Measurements from ENCODE around the gene DHRS1.

The DHRS1 gene

GRCh38 chr14:24327303-24327702 lies 27.7 kb upstream of the DHRS1 start:
- no peak for DNase-seq

- no peak for DNase-seq
Observed at GRCh38 chr14:24325963-24326362, 26.4 kb upstream of the DHRS1 start.

DNA sequence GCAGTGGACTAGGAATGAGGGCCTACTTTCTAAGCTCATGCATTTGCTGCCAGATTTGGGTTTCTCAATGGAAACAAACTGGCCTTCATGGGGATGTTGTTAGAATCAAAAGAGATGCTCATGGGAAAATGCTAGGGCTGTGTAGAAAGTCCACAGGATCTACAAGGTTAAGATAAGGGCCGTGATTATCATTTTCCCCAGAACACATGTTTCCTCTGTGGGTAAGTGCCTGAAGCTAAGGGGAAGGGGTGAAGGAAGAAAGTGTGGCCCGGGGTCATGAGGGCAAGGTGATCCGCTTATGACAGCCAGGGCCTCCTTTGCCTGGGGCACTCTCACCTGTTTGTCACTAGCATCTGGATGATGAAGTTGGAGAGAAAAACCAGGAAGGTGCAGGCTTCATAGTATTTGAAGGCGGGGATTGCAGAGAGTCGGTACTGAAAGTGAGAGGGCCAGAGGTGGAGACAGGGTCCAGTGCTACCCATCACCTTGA lies 25.5 kb upstream of the DHRS1 start:
- DNase-seq = no peak

GRCh38 chr14:24324024-24324423 lies 24.4 kb upstream of the DHRS1 start:
- DNase-seq = no peak

- no peak for DNase-seq
Observed at GRCh38 chr14:24323341-24323740, 23.8 kb upstream of the DHRS1 start.

GRCh38 chr14:24322672-24323071 lies 23.1 kb upstream of the DHRS1 start:
- DNase-seq = no peak

DNA sequence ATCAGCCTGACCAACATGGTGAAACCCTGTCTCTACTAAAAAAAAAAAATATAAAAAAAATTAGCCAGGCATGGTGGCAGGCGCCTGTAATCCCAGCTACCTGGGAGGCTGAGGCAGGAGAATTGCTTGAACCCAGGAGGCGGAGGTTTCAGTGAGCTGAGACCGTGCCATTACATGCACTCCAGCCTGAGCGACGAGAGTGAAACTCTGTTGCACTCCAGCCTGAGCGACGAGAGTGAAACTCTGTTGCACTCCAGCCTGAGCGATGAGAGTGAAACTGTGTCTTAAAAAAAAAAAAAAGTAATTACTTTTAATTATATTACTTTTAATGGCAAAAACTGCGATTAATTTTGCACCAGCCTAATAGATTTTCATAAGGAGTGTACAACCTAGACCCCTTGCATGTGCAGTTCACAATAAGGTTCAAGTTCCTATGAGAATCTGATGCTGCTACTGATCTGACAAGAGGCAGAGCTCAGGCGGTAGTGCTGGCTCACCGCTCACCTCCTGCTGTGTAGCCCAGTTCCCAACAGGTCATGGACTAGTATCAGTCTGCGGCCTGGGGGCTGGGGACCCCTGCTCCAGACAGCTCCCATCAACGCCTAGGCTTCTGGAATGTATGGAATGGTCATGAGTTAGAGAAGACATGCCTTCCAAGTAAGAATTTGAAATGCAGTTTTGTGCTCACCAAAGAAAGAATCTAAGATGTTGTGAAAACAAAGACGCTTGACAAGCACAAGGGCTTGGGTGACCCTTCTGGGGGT lies 21.8 kb upstream of the DHRS1 start:
- no peak for DNase-seq

- no peak for DNase-seq
Observed at GRCh38 chr14:24317141-24317928, 17.8 kb upstream of the DHRS1 start.

GRCh38 chr14:24316597-24316950 lies 17.0 kb upstream of the DHRS1 start:
- DNase-seq = no peak

- peak; percentile 20 for DNase-seq
Observed at GRCh38 chr14:24315807-24316596, 16.4 kb upstream of the DHRS1 start.

GRCh38 chr14:24315243-24315806 lies 15.7 kb upstream of the DHRS1 start:
- DNase-seq = no peak

- no peak for DNase-seq
Observed at GRCh38 chr14:24314377-24315193, 15.0 kb upstream of the DHRS1 start.

DNA sequence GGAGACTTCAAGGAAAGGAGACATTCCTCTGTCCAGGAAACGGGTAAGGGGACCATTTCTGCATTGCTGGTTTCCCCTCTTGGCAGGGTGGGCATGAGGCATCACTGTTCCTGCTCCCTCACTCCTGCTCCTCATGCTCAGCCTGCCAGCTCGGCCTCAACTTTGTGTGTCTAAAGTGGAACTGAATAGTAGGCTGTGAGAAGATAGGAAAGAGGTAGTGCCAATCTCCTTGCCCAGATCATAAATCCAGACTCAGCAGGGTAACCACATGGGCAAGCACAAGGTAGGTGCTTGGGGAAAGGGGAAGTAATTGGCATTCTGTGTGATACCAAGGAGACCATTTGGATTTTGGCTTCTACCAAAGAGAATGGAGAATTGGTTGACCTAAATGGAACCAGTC lies 14.3 kb upstream of the DHRS1 start:
- no peak for DNase-seq

DNA sequence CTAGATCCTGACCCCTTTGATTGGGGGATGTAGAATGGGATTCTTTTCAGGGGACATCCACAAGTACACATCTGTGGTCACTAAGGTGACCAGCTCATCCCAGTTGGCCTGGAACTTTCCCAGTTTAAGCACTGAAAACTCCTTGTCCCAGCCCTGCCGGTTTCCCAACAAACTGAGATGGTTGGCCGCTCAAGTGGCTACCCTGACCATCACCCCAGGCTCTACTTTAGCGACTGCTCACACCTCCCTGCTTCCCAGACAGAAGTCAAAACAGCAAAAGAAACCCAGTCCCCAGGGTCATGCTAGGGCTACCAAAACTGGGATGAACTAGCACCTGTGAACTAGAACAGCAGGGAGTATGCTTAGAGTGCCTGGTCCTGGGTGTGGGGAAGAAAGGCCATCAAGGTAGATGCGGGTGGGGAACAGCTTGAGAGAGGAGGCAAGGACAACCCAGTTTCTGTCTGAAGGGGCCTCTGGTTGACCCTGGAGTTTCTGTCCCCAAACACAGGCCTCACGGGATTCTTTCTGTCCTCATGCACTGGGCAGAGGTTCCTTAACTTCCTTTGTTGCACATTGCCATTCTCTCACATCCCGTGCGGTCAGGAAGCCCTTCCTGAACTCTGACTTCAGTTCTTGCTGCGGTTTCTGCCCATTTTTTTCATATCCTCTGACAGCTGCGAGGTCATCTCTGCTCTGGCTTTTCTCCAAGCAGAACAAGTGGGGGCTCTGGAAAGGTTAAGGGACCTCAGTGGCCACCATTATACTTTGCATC lies 13.3 kb upstream of the DHRS1 start:
- no peak for DNase-seq

- no peak for DNase-seq
Observed at GRCh38 chr14:24311837-24312615, 12.4 kb upstream of the DHRS1 start.

DNA sequence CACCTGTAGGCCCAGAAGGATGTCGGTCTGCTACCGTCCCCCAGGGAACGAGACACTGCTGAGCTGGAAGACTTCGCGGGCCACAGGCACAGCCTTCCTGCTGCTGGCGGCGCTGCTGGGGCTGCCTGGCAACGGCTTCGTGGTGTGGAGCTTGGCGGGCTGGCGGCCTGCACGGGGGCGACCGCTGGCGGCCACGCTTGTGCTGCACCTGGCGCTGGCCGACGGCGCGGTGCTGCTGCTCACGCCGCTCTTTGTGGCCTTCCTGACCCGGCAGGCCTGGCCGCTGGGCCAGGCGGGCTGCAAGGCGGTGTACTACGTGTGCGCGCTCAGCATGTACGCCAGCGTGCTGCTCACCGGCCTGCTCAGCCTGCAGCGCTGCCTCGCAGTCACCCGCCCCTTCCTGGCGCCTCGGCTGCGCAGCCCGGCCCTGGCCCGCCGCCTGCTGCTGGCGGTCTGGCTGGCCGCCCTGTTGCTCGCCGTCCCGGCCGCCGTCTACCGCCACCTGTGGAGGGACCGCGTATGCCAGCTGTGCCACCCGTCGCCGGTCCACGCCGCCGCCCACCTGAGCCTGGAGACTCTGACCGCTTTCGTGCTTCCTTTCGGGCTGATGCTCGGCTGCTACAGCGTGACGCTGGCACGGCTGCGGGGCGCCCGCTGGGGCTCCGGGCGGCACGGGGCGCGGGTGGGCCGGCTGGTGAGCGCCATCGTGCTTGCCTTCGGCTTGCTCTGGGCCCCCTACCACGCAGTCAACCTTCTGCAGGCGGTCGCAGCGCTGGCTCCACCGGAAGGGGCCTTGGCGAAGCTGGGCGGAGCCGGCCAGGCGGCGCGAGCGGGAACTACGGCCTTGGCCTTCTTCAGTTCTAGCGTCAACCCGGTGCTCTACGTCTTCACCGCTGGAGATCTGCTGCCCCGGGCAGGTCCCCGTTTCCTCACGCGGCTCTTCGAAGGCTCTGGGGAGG lies 11.3 kb upstream of the DHRS1 start, which contains the start of gene LTB4R:
Gene LTB4R, plus strand, starts transcription at position 857 of the 959 bp plus-strand sequence. CDS start 4,150 bp downstream, outside the sequence.
- DNase-seq = no peak

GRCh38 chr14:24310265-24310645 lies 10.7 kb upstream of the DHRS1 start:
- no peak for DNase-seq

GRCh38 chr14:24309538-24310264 lies 10.1 kb upstream of the DHRS1 start, which contains the start of gene LTB4R2:
Gene LTB4R2 (plus strand): TSS chr14:24310140. CDS start chr14:24310665, 525 bp downstream.
- DNase-seq = no peak

Measured in NCI-H1092 treated with DMSO at 0.1 percent for 48 hours (cell line).